Keratinocyte (primary cell): ENCODE measurements around the gene TSPAN7. TPM values are rescaled to one million over a fixed set of nuclear protein-coding genes. Genes with fewer than 3 reads are reported as not detected.

Experiments used
- DNase-seq: peaks from one replicate; pipeline ENCODE4 v3.0.0-alpha.2; 2011; ENCODE audit warnings: low read depth, missing footprints, low spot score
- FAIRE-seq: peaks from 2 replicates; lab custom pipeline; 2011; peaks lifted over from hg19 to GRCh38; lab: Jason Lieb, UNC
- H2AFZ ChIP-seq: 2 replicates; pipeline ENCODE4 v1.6.0; 2012; ENCODE audit warnings: low read length, control low read depth, inconsistent platforms; ENCODE audit not compliant: control insufficient read depth
- H3K27ac ChIP-seq: 2 replicates; pipeline ENCODE4 v1.5.1; 2011; ENCODE audit warnings: low read length; ENCODE audit not compliant: control insufficient read depth, insufficient read depth
- H3K27me3 ChIP-seq: 3 replicates; pipeline ENCODE4 v1.6.0; 2011; ENCODE audit warnings: low read length; ENCODE audit not compliant: control insufficient read depth, insufficient read depth; ENCODE audit errors: extremely low read depth
- H3K36me3 ChIP-seq, 2 experiments: 2 replicates in 1 of 2; 3 replicates in 1 of 2; pipeline ENCODE4 v1.5.1; 2011; ENCODE audit warnings: low read length in 2 of 2, mild to moderate bottlenecking in 1 of 2; ENCODE audit not compliant: control insufficient read depth in 2 of 2, insufficient read depth in 2 of 2; ENCODE audit errors: extremely low read depth in 1 of 2
- H3K4me1 ChIP-seq: 3 replicates; pipeline ENCODE4 v1.5.1; 2011; ENCODE audit warnings: low read length; ENCODE audit not compliant: control insufficient read depth, insufficient read depth; ENCODE audit errors: extremely low read depth
- H3K4me2 ChIP-seq: 3 replicates; pipeline ENCODE4 v1.6.0; 2011; ENCODE audit warnings: low read depth, low read length; ENCODE audit not compliant: control insufficient read depth, insufficient read depth; ENCODE audit errors: extremely low read depth
- H3K4me3 ChIP-seq, 3 experiments: fragments of 200-600 bp in 1 of 3; sonication (generic) in 1 of 3; 2 replicates in 2 of 3; 3 replicates in 1 of 3; pipeline ENCODE4 v1.5.1; 2011 to 2016; ENCODE audit warnings: low read length in 3 of 3, mild to moderate bottlenecking in 3 of 3, control low read depth in 2 of 3, inconsistent platforms in 1 of 3, low read depth in 1 of 3, mixed read lengths in 1 of 3, mixed run types in 1 of 3, moderate library complexity in 1 of 3; ENCODE audit not compliant: control insufficient read depth in 2 of 3, insufficient read depth in 2 of 3; ENCODE audit errors: extremely low read depth in 1 of 3
- H3K79me2 ChIP-seq: 2 replicates; pipeline ENCODE4 v1.6.0; 2012; ENCODE audit warnings: low read length; ENCODE audit not compliant: control insufficient read depth, insufficient read depth
- H3K9ac ChIP-seq: 3 replicates; pipeline ENCODE4 v1.6.0; 2011; ENCODE audit warnings: low read length; ENCODE audit not compliant: control insufficient read depth, insufficient read depth; ENCODE audit errors: extremely low read depth
- H3K9me1 ChIP-seq: 3 replicates; pipeline ENCODE4 v1.6.0; 2011; ENCODE audit warnings: low read length; ENCODE audit not compliant: control insufficient read depth, insufficient read depth; ENCODE audit errors: extremely low read depth
- H3K9me3 ChIP-seq: 2 replicates; pipeline ENCODE4 v1.5.1; 2012; ENCODE audit warnings: low read depth, low read length; ENCODE audit not compliant: control insufficient read depth
- H4K20me1 ChIP-seq: 3 replicates; pipeline ENCODE4 v1.6.0; 2011; ENCODE audit warnings: low read length; ENCODE audit not compliant: control insufficient read depth, insufficient read depth; ENCODE audit errors: extremely low read depth
- EZH2 ChIP-seq: IDR thresholded peaks from one replicate; pipeline ENCODE4 v1.6.1; 2012; ENCODE audit warnings: inconsistent platforms, mild to moderate bottlenecking, low read length, moderate library complexity
- dilution Hi-C: fragments of 300-500 bp; cut with MboI; formaldehyde crosslinking; loops from one replicate; pipeline ENCODE4 v1.7.0; 2020; ENCODE audit warnings: low sequenced_read_pairs; ENCODE audit not compliant: extremely low pct_ligation_motif_present
- polyA plus RNA-seq, 5 experiments: library from polyadenylated mRNA; depleted of rRNA in 3 of 5; stranded (reverse) in 3 of 5; stranded (forward) in 1 of 5; unstranded in 1 of 5; fragments of >200 nt; gene quantifications; 1 replicate in 1 of 5; 2 replicates in 3 of 5; 3 replicates in 1 of 5; pipeline versions ENCODE4 v1.2.1 to v1.2.3, GENCODE V29; 2011 to 2012; ENCODE audit warnings: missing spikeins in 2 of 5, low read depth in 1 of 5, low replicate concordance in 1 of 5
- TF ChIP-seq, protein P1 (sequence below), 3 experiments: IDR thresholded peaks in 1 of 3; conservative IDR thresholded peaks in 1 of 3; optimal IDR thresholded peaks in 1 of 3; 2 replicates in 2 of 3; 3 replicates in 1 of 3; pipeline versions ENCODE3 to v1.5.1; 2011; ENCODE audit warnings: low read length in 3 of 3, mild to moderate bottlenecking in 3 of 3, moderate library complexity in 2 of 3, control low read depth in 1 of 3, inconsistent platforms in 1 of 3; ENCODE audit not compliant: insufficient read depth in 2 of 3; ENCODE audit errors: extremely low read depth in 1 of 3

Gene TSPAN7
- polyA plus RNA-seq, 1 donor (not counting 4 experiments of a cell fraction or from before 2014, with no cell fraction given): 2.3 TPM

DNA sequence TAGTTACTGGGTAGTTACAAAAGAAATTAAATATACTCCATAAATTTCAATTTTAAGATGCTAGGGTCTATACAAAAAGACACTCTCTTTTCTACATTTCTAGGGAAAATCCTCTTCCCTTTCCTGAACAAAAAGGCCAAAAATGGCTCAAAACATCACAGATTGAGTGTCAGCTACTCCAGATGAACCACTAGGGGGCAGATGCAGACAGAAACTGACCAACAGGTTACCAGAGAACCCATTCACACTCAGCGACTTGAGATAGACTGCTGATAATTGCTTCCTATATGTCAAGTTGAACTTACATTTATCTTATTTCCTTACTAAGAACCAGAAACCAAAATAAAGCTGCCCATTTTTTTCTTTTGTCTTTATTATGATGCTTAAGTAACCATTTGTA, 156.5 kb downstream of the TSPAN7 start:
- Histone ChIP-seq H3K4me2 (no peak overlapping the region), H4K20me1 (no peaks in the 10 kb centered on the region), H2AFZ (no peak overlapping the region), H3K79me2 (no peaks in the 10 kb centered on the region), H3K4me1 (no peaks in the 10 kb centered on the region), H3K4me3 (no peak overlapping the region), H3K27ac (no peak overlapping the region), H3K9ac (no peak overlapping the region), H3K36me3 (no peaks in the 10 kb centered on the region), H3K9me3 (no peaks in the 10 kb centered on the region), H3K9me1 (no peaks in the 10 kb centered on the region), H3K27me3 (no peaks in the 10 kb centered on the region)
- dilution Hi-C loops: no loop called here
- DNase-seq: no peak
- FAIRE-seq: no peak
- TF ChIP-seq, protein P1, sequence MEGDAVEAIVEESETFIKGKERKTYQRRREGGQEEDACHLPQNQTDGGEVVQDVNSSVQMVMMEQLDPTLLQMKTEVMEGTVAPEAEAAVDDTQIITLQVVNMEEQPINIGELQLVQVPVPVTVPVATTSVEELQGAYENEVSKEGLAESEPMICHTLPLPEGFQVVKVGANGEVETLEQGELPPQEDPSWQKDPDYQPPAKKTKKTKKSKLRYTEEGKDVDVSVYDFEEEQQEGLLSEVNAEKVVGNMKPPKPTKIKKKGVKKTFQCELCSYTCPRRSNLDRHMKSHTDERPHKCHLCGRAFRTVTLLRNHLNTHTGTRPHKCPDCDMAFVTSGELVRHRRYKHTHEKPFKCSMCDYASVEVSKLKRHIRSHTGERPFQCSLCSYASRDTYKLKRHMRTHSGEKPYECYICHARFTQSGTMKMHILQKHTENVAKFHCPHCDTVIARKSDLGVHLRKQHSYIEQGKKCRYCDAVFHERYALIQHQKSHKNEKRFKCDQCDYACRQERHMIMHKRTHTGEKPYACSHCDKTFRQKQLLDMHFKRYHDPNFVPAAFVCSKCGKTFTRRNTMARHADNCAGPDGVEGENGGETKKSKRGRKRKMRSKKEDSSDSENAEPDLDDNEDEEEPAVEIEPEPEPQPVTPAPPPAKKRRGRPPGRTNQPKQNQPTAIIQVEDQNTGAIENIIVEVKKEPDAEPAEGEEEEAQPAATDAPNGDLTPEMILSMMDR (optimal IDR thresholded peaks at IDR 0.05 in 1 of 3, IDR thresholded peaks at IDR 0.05 in 1 of 3, conservative IDR thresholded peaks at IDR 0.05 in 1 of 3; ENCODE audit: extremely low read depth in 1 of 3, insufficient read depth in 2 of 3, low read length in 3 of 3): peak; percentile 44 to 63 (median 58)
- TF ChIP-seq EZH2: no peak

DNA sequence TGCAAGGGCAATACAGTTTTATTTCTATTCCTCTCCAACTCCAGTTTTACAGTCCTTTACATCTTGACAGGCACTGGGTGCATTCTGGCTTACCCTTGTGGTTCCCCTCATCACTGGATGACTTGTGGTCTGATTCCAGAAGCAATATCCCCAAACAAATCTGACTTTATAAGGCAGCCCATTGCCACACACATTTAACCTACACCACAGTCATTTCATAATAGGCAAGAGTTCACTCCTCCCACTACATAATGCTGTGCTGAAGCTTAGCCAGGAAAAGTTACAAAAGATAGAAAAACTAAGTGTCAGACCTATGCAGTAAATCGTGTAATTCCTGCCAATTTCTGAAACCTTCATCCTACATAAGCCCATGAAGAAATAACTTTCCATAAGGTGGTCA, 157.0 kb downstream of the TSPAN7 start:
- dilution Hi-C loops: no loop called here
- no peak for FAIRE-seq
- H3K36me3 ChIP-seq: no peaks in the 10 kb centered on the region

DNA sequence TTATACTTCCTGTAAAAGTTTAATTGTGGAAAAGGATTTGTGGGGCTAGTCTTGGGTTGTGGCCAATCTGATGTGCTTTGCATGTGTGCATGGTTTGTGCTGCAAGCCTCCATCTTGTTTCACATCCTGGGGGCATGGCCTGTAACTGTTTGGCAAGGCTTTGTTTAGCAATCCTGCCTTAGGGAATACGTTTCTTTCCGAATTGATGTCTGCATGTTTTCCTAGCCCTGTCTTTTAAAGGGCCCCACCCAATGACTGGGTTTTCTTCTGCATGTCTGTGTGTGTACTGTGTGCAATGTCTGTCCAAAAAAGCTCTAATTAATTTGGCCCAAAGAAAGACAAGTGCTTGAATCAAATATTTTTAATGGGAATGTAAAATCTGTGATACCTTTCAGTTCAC, 165.3 kb downstream of the TSPAN7 start:
- FAIRE-seq: no peak

More for the DNA sequence above, 157.0 kb downstream of the TSPAN7 start:
- Histone ChIP-seq H3K27me3 (no peaks in the 10 kb centered on the region), H3K4me2 (no peak overlapping the region), H3K9ac (no peak overlapping the region), H3K79me2 (no peaks in the 10 kb centered on the region), H3K9me3 (no peaks in the 10 kb centered on the region), H2AFZ (no peak overlapping the region), H3K27ac (no peak overlapping the region), H3K9me1 (no peaks in the 10 kb centered on the region), H4K20me1 (no peaks in the 10 kb centered on the region), H3K4me1 (no peaks in the 10 kb centered on the region), H3K4me3 (no peak overlapping the region)
- no peak for TF ChIP-seq EZH2
- DNase-seq: no peak

More for the DNA sequence above, 165.3 kb downstream of the TSPAN7 start:
- Histone ChIP-seq H3K27me3 (no peaks in the 10 kb centered on the region), H3K4me2 (no peak overlapping the region), H3K36me3 (no peaks in the 10 kb centered on the region), H4K20me1 (no peaks in the 10 kb centered on the region), H2AFZ (no peak overlapping the region), H3K9me3 (no peaks in the 10 kb centered on the region), H3K27ac (no peak overlapping the region), H3K9ac (no peak overlapping the region), H3K79me2 (no peaks in the 10 kb centered on the region), H3K4me3 (no peak overlapping the region), H3K4me1 (no peaks in the 10 kb centered on the region), H3K9me1 (no peaks in the 10 kb centered on the region)
- dilution Hi-C loops: no loop called here
- DNase-seq: no peak
- no peak for TF ChIP-seq EZH2
- TF ChIP-seq, protein P1 (optimal IDR thresholded peaks at IDR 0.05 in 1 of 3, IDR thresholded peaks at IDR 0.05 in 1 of 3, conservative IDR thresholded peaks at IDR 0.05 in 1 of 3; ENCODE audit: extremely low read depth in 1 of 3, insufficient read depth in 2 of 3, low read length in 3 of 3): no peak
